Epithelial cell of prostate (primary cell): Measurements from ENCODE around the gene CCDC102B.
"Not testable (repeated sequence)": the region's sequence is repeated elsewhere in the genome, so short reads cannot be mapped to it uniquely, and the experiment has no call there.

Experiments used
- DNase-seq: peaks from one replicate; pipeline ENCODE4 v3.0.0-alpha.2; 2011; ENCODE audit warnings: low read depth, low spot score
- H3K27ac ChIP-seq: fragments of 450-650 bp; 2 replicates; pipeline ENCODE4 v1.5.1; 2017; ENCODE audit warnings: mild to moderate bottlenecking

CCDC102B gene

GRCh38 chr18:68887410-68887809 lies 89.5 kb downstream of the CCDC102B start:
- no peak for DNase-seq
- no peak overlapping the region for H3K27ac ChIP-seq

GRCh38 chr18:68893354-68893753 lies 95.5 kb downstream of the CCDC102B start:
- no peak for DNase-seq
- no peak overlapping the region for H3K27ac ChIP-seq

- no peak overlapping the region for H3K27ac ChIP-seq
Measured at GRCh38 chr18:68897286-68897685, 99.4 kb downstream of the CCDC102B start.

GRCh38 chr18:68909579-68909978 lies 111.7 kb downstream of the CCDC102B start:
- no peak for DNase-seq
- H3K27ac ChIP-seq = no peak overlapping the region

More at GRCh38 chr18:68897286-68897685, 99.4 kb downstream of the CCDC102B start:
- no peak for DNase-seq

- DNase-seq = no peak
- no peak overlapping the region for H3K27ac ChIP-seq
Measured at GRCh38 chr18:68915061-68915460, 117.2 kb downstream of the CCDC102B start.

GRCh38 chr18:68916734-68917133 lies 118.9 kb downstream of the CCDC102B start:
- peak; percentile 45 for DNase-seq
- H3K27ac ChIP-seq = peak overlapping the region; percentile 84

GRCh38 chr18:68918216-68918615 lies 120.3 kb downstream of the CCDC102B start:
- peak overlapping the region; percentile 84 for H3K27ac ChIP-seq
- no peak for DNase-seq

GRCh38 chr18:68919900-68920299 lies 122.0 kb downstream of the CCDC102B start:
- no peak for DNase-seq

GRCh38 chr18:68922392-68922791 lies 124.5 kb downstream of the CCDC102B start:
- H3K27ac ChIP-seq = peak overlapping the region; percentile 3
- DNase-seq = peak; percentile 79

More at GRCh38 chr18:68919900-68920299, 122.0 kb downstream of the CCDC102B start:
- H3K27ac ChIP-seq = no peak overlapping the region

GRCh38 chr18:68925268-68925667 lies 127.4 kb downstream of the CCDC102B start:
- no peak overlapping the region for H3K27ac ChIP-seq
- DNase-seq = no peak

- DNase-seq = no peak
- H3K27ac ChIP-seq = no peak overlapping the region
Measured at GRCh38 chr18:68928762-68929675, 131.1 kb downstream of the CCDC102B start.

- no peak for DNase-seq
- H3K27ac ChIP-seq = no peak overlapping the region
Measured at GRCh38 chr18:68935686-68936085, 137.8 kb downstream of the CCDC102B start.

GRCh38 chr18:68937029-68937599 lies 139.2 kb downstream of the CCDC102B start:
- H3K27ac ChIP-seq = no peak overlapping the region
- no peak for DNase-seq

- DNase-seq = no peak
- H3K27ac ChIP-seq = no peak overlapping the region
Measured at GRCh38 chr18:68940039-68940438, 142.2 kb downstream of the CCDC102B start.

- DNase-seq = no peak
- H3K27ac ChIP-seq = no peak overlapping the region
Measured at GRCh38 chr18:68940754-68941153, 142.9 kb downstream of the CCDC102B start.

GRCh38 chr18:68942230-68942629 lies 144.3 kb downstream of the CCDC102B start:
- no peak overlapping the region for H3K27ac ChIP-seq
- DNase-seq = no peak

GRCh38 chr18:68943861-68944260 lies 146.0 kb downstream of the CCDC102B start:
- not testable (repeated sequence) for DNase-seq, H3K27ac ChIP-seq

- no peak overlapping the region for H3K27ac ChIP-seq
- no peak for DNase-seq
Measured at GRCh38 chr18:68944330-68944729, 146.4 kb downstream of the CCDC102B start.

GRCh38 chr18:68944826-68945225 lies 146.9 kb downstream of the CCDC102B start:
- no peak overlapping the region for H3K27ac ChIP-seq
- no peak for DNase-seq

GRCh38 chr18:68948622-68949021 lies 150.7 kb downstream of the CCDC102B start:
- H3K27ac ChIP-seq = no peak overlapping the region
- DNase-seq = no peak

GRCh38 chr18:68954738-68955137 lies 156.9 kb downstream of the CCDC102B start:
- H3K27ac ChIP-seq = no peak overlapping the region
- DNase-seq = no peak
